Stimulated activated CD4-positive, alpha-beta T cell treated with anti-CD3 and anti-CD28 coated beads, Interleukin-1b, Interleukin-23, amount 100 ng/mL, for 48 hours (primary cell): ENCODE results near the gene HELB.
A peak's percentile ranks its signal among the peaks of the same experiment; 100 is the strongest.

Experiments used
- DNase-seq: peaks from one replicate; pipeline ENCODE4 v3.0.0-alpha.2; 2020

The HELB gene

GRCh38 chr12:66301944-66302826 is at the start of gene HELB:
TSS of gene HELB (plus strand) at chr12:66302493. CDS start at chr12:66302604, 111 bp downstream.
- peak; percentile 97 for DNase-seq

- DNase-seq = no peak
Measured at GRCh38 chr12:66252771-66253170, 49.5 kb upstream of the HELB start.

DNA sequence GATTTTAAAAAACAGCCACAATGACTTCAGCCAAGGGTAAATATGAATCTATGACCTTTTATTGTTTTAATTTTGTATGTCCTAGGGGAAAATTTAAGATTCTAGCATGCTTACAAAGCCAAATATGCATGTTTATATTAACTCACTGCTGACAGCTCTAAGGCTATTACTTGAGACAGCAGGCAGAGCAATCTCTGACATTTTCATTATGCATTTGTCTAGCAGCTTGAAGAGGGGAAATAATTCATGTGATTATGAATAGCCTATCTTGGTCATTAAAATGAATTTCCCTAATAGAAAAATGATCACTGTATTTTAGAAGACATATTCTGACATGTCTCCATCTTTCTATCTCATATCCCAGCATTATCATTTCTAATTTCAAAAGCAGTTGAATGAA is 46.6 kb upstream of the HELB start:
- DNase-seq = no peak

DNA sequence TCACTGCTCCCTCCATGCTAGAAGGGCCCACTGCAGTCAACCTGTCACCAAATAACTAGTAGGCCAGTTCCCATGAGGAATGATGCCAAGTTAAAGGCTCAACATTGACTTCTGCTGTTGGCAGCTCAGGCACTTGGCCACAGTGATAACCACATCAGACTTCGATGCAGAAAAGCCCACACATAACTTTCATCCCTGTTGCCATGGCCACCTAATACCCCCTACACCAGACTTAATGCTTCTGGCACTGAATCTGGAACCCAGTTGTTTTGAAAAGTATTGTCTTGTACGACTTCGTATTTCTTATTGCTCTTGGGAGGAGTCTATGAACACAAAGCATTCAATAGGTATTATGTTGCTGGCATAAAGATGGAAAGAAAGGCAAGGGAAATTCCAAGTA is 44.3 kb upstream of the HELB start:
- DNase-seq = no peak

DNA sequence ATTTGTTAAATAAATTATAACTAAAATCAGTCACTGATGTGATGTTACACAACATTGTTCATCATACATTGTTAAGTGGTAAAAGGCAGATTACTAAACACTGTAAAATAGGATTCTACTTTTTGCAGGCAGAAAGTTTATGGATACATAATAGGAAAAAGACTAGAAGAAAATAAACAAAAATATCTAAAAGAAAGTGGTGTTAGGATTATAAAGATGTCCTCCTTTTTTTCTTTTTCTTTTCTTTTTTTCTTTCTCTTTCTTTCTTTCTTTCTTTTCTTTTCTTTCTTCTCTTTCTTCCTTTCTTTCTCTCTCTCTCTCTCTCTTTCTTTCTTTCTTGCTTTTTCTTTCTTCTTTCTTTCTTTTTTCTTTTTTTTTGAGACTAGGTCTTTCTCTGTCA is 39.6 kb upstream of the HELB start:
- DNase-seq = no peak

GRCh38 chr12:66268562-66268961 is 33.7 kb upstream of the HELB start:
- no peak for DNase-seq

- no peak for DNase-seq
Measured at GRCh38 chr12:66269142-66269541, 33.2 kb upstream of the HELB start.

DNA sequence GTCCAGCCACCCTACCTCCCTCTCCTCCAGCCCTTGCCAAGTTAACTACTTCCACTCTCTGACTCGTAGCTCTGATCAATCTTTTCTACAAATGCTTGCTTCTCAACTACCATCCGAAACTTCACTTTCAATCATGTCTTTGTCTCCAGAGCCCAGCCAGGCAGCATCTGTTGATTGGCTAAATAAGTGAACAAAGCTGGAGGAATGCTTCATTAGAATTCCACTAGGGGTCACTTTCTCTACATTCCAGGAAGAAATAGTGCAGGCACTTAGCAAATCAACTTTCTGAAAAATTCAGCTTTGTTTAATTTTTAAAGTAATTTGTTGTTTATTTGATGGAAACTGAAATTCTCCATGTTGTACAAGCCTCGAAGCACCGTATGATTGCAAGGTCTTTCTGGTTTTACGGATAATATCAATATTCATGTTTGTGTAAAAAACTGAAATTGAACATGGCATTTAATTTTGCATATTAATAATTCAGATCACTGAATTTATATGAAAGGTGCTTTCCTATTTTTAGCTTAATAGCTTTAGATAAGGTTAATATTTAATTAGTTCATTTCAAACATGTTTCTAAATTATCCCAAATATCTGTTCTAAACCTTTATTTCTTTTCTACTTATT is 32.4 kb upstream of the HELB start:
- no peak for DNase-seq

- DNase-seq = no peak
Measured at GRCh38 chr12:66270613-66271012, 31.7 kb upstream of the HELB start.

GRCh38 chr12:66272650-66273049 is 29.6 kb upstream of the HELB start:
- no peak for DNase-seq

GRCh38 chr12:66273147-66273546 is 29.1 kb upstream of the HELB start:
- DNase-seq = no peak

GRCh38 chr12:66275040-66275439 is 27.3 kb upstream of the HELB start:
- no peak for DNase-seq

GRCh38 chr12:66279123-66279712 is 23.1 kb upstream of the HELB start:
- no peak for DNase-seq

DNA sequence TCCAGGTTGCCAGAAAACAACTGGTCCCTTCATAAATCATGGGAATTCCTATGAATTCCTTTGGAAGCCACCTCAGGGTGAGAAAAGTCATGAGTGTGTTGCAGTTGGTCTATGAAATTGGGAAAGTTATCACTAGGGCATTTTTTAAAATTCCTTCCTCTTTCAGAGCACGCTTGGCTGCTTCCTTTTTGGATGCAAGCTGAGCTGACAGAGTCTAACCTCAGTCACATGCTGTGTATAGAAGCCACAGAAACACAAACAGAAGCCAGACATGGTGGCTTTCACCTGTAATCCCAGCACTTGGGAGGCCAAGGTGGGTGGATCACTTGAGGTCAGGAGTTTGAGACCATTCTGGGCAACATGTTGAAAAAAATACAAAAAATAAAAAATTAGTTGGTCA is 21.7 kb upstream of the HELB start:
- no peak for DNase-seq

GRCh38 chr12:66282244-66282643 is 20.0 kb upstream of the HELB start:
- no peak for DNase-seq

DNA sequence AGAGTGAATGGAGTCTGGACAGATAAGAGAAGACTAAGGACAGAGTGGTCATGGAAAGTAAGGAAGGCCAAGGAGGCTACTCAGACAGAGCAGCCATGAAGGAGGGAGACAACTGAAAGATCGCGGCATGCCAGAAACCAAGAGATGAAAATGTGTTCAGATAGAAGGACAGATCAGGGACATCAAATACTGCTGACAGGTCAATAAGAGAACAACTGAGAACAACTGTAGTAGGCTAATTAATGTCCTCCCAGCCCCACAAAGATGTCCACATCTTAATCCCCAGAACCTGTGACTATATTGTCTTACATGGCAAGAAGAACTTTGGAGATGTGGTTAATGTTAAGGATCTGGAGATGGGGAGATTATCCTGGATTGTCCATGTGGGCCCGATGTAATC is 15.0 kb upstream of the HELB start:
- DNase-seq = no peak

DNA sequence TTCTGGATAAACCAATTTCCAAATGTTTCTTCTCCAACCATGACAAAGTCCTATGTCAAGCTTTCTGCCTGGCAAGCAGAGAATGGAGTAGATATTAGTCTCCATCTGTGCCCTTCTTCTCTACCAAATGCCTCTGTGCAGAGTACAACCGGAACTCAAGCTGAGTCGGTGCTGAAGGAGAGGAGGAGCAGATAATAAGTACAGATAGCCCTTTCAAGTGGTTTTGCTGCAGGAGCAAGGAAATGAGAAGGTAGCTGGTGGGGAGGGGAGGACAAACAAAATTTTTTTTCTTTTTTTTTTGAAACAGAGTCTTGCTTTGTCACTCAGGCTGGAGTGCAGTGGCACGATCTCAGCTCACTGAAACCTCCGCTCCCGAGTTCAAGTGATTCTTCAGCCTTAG is 14.2 kb upstream of the HELB start:
- peak; percentile 37 for DNase-seq

DNA sequence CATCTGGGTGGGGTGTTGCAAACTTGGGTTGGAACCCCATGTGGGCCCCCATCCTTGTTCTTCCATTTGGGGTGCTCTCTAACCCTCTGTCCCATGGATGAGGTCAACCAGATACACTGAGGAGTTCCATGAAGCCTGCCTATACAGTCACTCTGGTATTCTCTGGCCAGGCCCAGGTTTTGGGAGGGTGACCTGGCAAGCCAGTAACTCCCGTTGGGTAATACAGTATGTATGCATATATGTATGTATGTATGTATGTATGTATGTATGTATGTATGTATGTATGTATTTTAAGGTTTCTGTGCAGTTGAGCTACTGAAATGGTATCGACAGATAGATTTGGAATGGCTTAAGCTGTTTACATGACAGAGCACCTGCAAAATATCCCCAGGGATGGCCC is 12.8 kb upstream of the HELB start:
- DNase-seq = no peak

- no peak for DNase-seq
Measured at GRCh38 chr12:66290716-66291200, 11.5 kb upstream of the HELB start.

DNA sequence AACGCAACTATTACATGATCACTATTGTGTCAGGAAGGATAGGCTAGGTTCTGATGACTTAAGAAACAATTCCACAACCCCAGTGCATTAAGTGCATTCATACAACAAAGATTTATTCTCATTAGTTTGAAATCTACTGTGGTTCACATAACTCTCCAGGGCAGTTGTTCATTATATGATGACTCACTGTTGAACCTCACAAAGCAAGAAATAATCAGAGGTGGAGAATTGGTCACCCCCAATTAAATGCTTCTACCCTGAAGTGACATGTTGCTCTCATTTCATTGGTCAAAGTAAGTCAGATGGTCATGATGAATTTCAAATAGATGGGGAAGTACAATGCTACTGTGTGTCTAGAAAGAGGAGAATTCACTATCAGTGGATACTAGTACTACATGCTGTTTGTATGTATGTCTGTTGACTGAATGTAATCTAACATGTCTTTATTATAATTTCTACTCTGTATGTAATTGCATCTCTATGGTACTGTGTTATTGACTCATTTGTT is 6.1 kb upstream of the HELB start:
- no peak for DNase-seq

GRCh38 chr12:66297080-66297479 is 5.2 kb upstream of the HELB start:
- no peak for DNase-seq

- no peak for DNase-seq
Measured at GRCh38 chr12:66297923-66298322, 4.4 kb upstream of the HELB start.

DNA sequence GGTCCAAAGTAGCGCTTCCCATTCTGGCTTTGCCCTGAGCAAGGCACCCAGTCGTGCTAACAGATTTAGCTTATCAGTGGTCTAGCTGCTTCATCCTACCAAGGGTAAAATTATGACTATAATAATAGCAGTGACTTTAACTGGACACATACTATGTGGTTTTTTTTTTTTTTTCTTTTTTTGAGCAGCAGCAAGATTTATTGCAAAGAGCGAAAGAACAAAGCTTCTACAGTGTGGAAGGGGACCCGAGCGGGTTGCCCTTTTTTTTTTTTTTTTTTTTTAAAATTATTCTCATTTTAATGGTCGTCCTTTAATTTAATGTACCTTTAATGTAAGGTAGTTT is 505 bp downstream of the HELB start:
- no peak for DNase-seq

DNA sequence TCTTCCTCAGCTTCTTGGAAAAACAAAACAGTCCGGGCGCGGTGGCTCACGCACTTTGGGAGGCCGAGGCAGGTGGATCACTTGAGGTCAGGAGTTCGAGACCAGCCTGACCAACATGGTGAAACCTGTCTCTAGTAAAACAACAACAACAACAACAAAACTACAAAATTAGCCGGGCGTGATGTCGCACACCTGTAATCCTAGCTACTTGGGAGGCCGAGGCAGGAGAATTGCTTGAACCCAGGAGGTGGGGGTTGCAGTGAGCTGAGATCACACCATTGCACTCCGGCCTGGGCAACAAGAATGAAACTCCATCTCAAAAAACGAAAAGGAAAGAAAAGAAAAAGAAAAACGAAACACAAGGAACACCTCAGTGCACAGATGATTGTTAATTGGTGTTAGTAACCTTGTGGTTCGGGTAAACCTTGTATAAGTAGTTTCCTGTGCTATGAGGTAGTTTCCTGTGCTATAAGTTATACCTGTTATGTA is 1.1 kb downstream of the HELB start:
- DNase-seq = peak; percentile 12
